SK-MEL-5 (cell line): ENCODE measurements around the gene DAPK1. TPM values are rescaled to one million over a fixed set of nuclear protein-coding genes. Genes with fewer than 3 reads are reported as not detected.
A peak's percentile ranks its signal among the peaks of the same experiment; 100 is the strongest.

Source experiments
- DNase-seq: peaks from one replicate; pipeline ENCODE4 v3.0.0-alpha.2; 2016; ENCODE audit warnings: low read depth, low spot score
- in situ Hi-C: cut with HindIII; loops from 2 replicates; pipeline ENCODE4 v1.10.0; 2016; ENCODE audit warnings: low sequenced_read_pairs, high pct_unique_total_duplicates, low pct_unique_long_range_greater_than_20kb
- total RNA-seq: library from RNA; depleted of rRNA; stranded (reverse); fragments of >200 nt; shearing (Covaris generic); gene quantifications from 2 replicates; pipeline ENCODE4 v1.2.3, GENCODE V29; 2014

The DAPK1 gene
- total RNA-seq, 1 experiment from 2014 or later: 38.1 TPM

DNA sequence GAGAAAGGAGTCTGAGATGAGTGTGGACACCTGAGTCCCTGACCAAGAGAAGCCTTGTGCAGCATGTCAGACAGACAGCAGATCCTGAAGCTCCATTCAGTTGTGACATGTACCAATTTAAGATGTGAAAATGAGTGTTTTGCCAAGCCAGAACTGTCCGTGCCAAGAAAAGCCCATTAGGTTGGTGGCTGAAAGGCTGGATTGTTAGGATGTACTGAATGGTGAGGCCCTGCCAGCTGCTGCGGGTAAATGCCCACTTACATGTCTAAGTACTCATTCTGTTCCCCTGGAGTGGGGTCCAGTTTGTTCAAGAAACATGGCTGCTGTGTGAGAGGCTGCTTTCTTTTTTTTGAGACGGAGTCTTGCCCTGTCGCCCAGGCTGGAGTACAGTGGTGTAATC lies 14.6 kb downstream of the DAPK1 start:
- in situ Hi-C loops: no loop called here
- DNase-seq: no peak

DNA sequence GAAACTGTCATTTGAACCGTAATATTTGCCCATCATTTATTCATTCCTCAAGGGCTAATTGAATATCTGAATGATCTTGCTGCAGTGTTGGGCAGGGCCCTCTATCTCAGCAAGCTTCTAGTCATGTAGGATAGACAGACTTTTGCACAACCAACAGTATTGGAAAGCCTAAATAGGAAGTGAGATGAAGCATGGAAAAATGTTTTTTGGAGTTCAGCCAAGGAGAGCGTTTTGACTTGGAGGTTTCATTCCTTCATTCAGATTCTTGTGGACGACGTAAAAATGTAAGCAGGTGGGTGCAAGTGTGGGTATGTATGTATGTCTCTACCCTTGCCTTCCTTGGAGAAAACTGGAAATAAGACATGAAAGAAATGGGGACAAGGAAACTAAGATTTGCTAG lies 15.5 kb downstream of the DAPK1 start:
- in situ Hi-C loops: no loop called here
- DNase-seq: no peak

DNA sequence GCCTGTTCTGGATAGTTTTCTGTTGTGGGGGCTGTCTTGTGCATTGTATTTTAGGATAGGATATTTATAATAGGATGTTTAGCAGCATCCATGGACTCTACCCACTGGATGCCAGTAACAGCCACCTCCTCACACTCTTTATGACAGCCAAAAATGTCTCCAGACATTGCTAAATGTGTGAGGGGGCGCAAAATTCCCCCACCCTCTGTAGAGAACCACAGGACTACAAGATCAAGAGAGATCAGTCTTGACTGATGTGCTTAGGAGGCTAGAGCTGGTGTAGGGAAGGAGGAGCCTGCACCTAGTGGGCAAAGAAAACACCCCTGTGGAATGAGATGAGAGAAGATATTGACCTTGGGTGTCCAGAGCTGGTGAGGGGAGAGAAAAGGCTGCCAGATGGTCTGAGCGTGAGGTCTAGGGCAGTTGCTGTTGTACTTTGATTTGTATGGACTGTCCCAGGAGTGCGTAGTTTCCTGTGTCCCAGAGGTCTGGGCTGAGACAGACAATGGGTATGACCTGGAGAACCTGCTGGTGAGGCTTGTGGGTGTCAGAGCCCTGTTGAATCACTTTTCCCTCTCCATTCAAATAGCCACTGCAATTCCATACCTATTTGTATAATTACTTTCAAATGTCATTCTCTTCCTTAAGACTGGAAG lies 16.3 kb downstream of the DAPK1 start:
- DNase-seq: no peak
- in situ Hi-C loops: no loop called here

DNA sequence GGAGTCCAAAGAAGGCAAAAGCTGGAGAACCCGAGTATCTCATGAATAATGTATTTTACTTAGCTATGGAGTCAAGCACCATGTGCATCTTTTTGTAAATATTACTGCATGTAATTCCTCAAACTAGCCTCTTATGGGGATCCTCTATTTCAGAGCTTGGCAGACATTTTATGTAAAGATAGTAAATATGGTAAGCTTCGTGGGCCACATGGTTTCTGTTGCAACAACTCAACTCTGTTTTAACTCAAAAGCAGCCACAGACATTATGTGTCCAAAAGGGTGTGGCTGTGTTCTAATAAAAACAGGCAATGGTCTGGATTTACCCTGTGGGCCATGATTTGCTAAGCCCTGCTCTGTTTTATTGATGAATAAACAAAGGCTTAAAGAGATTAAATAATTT lies 17.3 kb downstream of the DAPK1 start:
- no peak for DNase-seq

DNA sequence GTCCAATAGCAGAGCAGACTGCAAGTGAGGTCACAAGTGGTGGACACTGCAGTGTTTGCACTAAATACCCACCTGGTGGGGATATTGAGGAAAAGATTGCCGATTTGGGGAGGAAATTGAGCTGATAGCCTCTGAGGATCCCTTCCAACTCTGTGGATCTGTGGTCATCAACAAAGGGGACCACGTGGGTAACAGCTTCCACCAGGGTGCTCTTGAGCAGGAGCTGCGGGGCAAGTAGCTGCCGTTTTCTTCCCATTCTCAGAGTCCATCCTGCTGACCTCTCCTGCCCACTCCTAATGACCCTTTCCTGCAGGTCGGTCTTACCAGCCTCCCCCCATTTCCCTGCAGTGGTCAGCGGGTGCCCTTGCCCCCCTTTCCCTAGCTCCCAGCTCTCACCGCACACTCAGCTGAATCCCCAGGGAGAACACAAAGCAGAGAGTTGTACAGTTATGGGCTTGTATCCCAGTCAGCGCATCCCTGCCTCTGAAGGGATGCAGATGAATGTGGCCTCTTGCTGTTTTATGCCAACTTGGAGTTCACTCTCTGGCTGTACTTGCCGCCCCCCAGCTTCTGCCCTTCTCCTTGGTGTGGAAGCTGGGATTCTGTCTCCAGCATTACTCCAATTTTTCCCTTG lies 18.0 kb downstream of the DAPK1 start:
- in situ Hi-C loops: no loop called here
- no peak for DNase-seq

More for the DNA sequence above, 17.3 kb downstream of the DAPK1 start:
- in situ Hi-C loops: no loop called here

DNA sequence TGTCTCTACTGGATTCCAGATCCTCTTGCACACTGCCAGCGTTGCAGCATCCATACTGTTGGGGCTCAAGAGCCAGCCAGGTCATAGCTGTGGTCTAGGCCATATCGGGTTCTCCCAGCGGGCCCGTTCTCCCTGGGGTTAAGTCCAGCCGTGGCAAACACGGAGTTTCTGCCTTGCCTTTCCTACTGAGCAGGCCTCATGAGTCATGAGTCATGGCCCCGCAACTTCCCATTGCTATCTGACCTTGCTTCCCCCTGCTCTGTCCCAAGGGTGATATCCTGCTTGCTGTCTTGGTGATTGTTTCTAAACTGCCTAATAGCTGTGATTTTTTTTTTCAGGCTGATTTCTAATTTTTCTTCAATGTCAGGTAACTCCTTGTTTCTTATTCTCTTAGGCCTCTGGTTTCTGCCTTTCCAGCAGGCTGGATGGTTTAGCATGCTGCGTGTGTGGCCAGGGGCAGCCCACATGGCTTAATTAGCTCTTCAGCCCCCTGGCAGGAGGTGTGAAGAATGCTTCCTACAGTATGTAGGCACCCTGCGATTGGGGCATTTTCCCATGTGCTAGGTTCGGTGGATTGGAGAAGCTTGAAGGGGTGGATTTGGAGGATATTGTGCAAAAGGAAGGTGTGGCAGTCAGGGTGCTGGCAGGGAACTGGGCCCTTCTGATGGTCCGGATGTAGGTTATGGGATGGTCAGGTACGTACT lies 18.7 kb downstream of the DAPK1 start:
- in situ Hi-C loops: no loop called here

DNA sequence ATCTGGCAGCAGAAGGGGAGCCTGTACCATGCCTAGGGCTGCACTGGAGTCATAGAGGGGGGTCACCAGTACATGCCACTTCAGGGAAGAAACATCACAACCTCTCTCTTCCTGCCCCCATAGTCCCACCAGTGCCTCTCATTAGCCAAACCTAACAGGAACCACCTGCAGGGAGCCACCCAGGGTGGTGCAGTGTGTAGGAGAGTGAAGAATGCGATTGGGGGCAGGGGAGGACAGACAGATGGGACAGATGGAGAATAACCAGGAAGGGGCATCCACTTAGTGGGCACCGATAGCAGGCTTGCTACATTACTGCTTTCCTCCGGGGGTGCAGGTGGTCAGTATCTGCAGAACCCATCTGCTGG lies 19.2 kb downstream of the DAPK1 start:
- in situ Hi-C loops: no loop called here
- no peak for DNase-seq

More for the DNA sequence above, 18.7 kb downstream of the DAPK1 start:
- DNase-seq: peak; percentile 48

DNA sequence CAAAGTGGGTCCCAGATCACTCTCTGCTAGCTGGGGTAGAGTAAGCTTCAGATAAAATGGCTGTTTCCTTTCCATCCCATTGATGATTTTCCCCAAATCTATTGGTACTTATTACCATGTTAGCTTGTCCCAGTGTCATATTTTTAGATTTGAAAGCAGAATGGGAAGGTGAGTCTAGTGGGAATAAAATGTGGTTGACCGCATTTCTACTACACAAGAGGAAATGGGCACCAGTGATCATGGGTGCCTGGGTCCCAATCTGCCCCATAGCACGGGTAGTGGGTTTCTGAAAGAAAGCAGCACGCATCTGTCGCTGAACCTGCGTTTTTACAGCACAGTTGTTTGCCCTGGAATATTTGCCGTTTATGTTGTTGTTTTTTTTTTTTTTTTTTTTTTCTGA lies 20.1 kb downstream of the DAPK1 start:
- in situ Hi-C loops: no loop called here

DNA sequence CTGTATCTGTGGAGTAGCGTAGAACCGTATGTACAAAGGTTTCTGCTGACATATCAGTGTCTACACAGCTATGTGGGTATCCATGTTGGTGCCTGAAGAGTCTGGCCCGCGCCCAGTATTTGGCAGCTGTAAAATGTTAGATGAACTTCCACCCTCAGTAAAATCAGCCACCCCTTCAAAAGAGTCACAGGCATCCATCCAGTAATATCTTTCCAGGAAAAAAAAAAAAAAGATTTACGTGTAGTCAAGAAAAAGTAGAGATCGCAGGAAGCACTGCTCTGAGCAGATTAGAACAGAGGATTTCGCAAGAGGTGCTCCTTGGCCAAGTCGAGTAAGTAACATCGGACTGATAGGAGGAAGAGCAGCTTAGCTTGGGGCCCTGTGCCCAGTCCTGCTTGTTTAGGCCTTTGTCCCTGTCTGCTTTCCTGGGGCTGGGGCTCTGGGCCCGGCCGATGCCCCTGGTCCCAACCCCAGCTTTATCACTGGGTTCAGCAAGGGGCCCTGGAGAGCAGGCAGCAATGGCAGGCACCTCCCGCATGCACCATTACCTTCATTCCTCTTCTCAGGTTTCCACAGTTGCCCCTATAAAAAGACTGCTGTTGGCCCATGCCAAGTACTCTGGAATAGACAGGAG lies 21.2 kb downstream of the DAPK1 start:
- in situ Hi-C loops: no loop called here
- DNase-seq: no peak

More for the DNA sequence above, 20.1 kb downstream of the DAPK1 start:
- no peak for DNase-seq

DNA sequence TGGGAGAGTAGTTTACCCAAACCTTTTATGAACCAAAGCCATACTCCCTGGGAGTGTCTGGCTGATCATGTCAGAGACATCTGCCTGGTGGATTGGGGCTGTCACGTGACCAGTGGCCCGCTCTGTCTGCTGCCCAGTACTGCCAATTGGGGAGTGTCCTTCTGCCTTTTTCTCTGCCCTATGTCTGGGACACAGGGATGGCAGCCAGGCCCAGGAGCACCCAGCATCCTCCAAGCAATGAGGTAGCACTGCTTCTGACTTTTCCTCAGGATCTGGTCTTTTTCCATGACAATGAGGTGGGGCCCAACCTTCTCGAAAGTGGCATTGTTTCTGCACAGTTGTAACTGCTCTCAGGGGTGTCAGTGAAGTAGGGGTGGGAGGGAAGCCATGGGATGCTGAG lies 21.8 kb downstream of the DAPK1 start:
- DNase-seq: no peak
- in situ Hi-C loops: no loop called here

DNA sequence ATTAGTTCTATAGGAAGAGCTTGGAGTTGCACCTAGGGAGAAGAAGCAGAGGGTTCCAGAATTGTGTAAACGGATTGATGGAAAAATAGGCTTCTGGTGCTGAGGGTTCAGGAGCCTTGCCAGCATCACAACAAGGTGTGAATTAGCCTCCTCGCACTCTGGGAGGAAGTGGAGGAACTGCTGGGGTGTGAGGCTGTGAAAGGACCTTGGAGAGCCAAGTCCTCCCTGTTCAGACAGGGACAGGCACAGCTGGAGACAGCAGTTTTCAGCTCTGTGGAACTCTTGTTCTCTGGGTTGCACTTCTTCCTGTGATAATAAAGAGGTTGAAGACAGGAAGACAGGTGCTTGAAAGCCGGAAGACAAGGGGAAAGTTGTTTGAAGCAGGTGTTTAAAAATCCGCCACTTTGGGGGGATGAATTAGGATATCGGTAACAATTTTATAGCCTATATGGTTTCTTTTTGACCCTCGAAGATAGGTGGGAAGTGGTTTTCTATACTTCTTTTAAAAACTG lies 22.6 kb downstream of the DAPK1 start:
- DNase-seq: no peak
- in situ Hi-C loops: no loop called here

DNA sequence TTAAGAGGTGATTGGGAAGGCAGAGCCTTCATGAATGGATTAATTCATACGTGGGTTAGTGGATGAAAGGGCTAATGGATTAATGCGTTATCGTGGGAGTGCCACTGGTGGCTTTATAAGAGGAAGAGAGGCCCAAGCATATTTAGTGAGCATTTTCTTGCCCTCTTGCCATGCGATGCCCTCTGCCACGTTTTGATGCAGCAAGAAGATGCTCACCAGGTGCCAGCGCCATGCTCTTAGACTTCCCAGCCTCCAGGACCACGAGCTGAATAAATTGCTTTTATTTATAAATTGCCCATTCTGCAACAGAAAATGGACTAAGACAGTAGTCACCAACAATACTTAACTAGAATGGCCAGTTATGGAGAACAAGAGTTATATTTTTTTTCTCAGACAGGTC lies 24.2 kb downstream of the DAPK1 start:
- DNase-seq: no peak
- in situ Hi-C loops: no loop called here

DNA sequence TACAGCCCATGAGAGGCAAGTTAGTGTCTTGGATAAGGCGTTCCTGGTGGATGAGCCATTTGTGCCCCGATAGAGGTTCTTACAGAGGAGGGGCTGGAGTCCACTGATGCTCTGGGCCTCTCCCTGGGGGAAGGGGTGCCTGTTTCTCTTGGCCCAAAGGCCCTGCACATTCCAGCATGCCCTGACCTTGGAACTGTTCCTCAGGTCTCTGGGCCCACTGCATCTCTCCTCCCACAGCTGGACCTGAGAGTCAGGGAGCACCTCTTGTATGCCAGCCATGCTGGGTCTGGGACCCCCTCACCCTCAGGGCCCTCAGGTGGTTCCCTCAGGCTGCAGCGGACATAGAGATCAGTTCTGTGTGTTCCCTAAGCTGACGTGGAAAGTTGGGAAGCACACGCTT lies 26.4 kb downstream of the DAPK1 start:
- in situ Hi-C loops: no loop called here
- no peak for DNase-seq

DNA sequence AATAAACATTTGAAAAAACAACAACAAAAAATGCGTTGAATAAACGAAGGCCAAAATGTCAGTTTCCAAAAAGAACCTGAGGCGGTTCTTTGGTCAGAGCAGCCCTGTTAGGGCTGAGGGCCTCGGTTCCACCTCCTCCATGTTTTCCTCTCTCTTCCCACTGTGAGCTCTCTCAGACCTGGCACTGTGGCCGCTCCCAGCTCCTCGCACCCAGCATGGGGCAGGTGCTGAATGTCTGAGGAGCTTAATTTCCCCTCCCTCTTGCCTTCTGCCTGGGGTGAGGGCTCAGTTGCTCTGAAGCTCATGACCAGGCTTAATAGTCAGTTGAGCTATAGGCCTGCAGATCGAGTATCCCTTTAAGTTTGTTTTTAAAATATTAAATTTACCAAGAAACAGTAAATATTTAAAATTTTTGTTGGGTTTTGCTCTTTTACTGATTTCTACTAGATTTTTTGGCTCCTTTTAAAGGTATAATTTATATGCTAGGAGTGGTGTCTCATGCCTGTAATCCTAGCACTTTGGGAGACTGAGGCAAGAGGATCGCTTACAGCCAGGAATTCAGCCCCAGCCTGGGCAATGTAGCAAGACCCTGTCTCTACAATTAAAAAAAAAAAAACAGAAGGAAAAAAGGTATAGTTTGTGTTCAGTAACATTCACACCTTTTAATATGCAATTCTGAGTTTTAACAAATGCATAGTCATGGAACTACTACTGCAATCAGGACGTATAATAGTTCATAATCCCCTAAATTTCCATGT lies 28.1 kb downstream of the DAPK1 start:
- no peak for DNase-seq
- in situ Hi-C loops: no loop called here

DNA sequence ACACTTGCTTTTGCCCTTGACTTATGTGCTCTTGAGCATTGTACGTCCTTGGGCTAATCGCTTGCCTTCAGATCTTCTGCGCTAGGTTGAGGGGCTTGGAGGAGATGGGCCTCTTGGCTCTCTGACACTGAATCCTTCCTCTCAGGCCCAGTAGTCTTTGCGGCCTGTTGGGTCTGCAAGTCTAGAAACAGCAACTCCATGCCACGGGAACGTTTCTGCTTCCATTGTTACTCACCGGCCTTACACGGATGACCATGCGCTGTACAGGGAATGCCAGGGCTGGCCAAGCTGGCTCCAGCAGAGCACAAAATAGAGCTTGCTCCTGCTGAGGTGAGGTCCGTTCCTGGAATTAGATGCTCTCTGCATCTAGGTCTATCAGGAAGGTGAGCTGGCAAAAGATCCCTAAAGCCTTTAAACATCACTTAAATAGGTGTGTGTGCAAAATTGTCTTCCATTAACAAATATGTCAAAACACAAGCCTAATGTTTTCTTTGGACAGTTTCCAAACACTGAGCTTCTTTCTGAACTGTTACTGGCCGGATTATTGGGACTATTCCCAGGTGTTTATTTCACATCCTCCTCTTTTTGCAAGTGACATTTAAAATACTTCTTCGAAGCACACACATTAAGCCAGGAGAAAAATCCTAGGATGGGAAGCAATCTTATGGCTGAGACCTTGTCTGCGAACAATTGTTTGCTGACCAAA lies 29.7 kb downstream of the DAPK1 start:
- in situ Hi-C loops: no loop called here
- no peak for DNase-seq

DNA sequence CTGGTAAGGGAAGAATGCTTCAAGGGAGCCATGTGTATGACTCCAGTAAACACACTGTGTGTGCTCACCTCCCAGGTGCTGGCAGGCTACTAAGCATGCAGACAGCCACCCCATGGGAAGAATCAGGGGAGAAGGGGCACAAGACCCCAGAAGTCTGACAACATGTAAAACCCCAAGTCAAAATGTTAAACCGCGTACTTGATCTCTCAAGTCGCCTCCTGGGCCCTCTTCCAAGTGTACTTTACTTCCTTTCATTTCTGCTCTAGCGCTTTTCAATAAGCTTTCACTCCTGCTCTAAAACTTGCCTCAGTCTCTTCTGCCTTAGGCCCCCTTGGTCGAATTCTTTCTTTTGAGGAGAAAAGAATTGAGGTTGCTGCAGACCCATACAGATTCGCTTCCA lies 31.3 kb downstream of the DAPK1 start:
- in situ Hi-C loops: no loop called here
- no peak for DNase-seq

DNA sequence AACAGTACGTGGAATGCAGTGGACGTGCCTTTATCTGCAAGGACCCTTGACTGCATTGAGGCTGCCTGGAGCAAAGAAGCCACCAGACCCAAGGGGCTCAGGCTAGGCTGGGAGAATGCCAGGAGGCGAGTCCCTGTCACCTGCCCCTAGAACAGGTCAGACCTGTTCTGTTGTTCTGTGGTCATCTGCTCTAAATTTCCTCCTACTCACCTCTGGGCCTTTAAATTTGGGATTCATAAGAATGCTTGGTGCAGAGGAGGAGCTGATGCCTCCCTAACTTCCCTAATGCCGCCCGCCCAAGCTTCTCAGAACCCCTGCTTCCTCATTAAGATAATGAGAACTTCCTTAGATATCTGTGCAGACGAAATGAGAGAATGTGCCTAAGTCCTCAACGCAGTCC lies 32.0 kb downstream of the DAPK1 start:
- in situ Hi-C loops: no loop called here
- DNase-seq: no peak
